Measurements from ENCODE around the gene ZC3H11A.

- TF ChIP-seq CTCF (IDR thresholded peaks at IDR 0.05): no peak
- no peak for TF ChIP-seq POLR2A (IDR thresholded peaks at IDR 0.05)
Observed at GRCh38 chr1:203813581-203814341, 18.3 kb downstream of the ZC3H11A start.
